HT-29 (cell line): ENCODE measurements around the gene TRANK1. TPM values are rescaled to one million over a fixed set of nuclear protein-coding genes. Genes with fewer than 3 reads are reported as not detected.
"Not testable (repeated sequence)": the region's sequence is repeated elsewhere in the genome, so short reads cannot be mapped to it uniquely, and the experiment has no call there.

Experiments
- DNase-seq: peaks from one replicate; pipeline ENCODE4 v3.0.0-alpha.2; 2015; ENCODE audit warnings: low spot score
- total RNA-seq: library from RNA; depleted of rRNA; stranded (reverse); fragments of >200 nt; shearing (Covaris generic); gene quantifications from 2 replicates; pipeline ENCODE4 v1.2.3, GENCODE V29; 2014

Gene TRANK1
- total RNA-seq, 1 experiment from 2014 or later: 6.4 TPM

DNA sequence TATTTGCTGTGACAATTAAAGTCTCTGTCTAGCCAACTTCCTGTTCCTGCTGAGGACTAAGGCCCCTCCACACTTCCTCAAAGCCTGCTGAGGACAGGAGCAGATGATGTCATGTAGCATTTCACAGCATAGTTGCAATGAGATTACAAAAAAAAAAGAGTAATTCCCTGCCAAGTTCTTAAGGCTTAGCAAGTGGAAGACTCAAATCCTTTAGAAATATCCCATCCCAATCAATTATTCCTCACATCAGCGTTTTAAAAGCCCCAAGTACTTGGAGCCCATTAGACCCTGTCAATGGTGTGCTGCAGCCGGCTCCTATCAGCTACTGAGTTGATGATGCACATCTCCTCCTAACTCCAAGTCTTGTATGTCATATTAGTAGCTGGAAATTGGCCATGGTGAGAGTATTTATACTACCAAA, 51.7 kb downstream of the TRANK1 start:
- no peak for DNase-seq

DNA sequence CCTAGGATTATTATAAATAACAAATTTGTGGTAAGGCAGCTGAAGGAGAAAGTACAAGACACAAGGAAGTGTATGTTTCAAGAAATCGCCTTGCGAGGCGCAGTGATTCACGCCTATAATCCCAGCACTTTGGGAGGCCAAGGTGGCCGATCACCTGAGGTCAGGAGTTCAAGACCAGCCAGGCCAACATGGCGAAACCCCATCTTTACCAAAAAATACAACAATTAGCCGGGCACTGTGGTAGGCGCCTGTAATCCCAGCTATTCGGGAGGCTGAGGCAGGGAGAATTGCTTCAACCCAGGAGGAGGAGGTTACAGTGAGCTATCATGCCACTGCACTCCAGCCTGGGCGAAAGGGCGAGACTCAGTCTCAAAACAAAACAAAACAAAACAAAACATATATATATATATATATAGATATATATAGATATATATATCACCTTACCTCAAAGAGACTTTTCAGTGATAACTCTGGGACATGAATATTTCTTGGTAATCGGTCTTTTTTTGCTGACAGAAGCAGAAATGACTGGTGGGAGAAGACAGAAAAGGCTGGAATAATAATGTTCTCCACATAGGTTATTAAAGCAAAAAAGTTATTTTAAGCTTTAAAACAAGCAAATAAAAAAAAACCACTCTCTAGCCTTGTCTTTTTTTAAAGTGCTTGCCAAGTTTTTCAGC, 52.3 kb downstream of the TRANK1 start:
- DNase-seq: no peak

- DNase-seq: no peak
These were observed 53.1 kb downstream of the TRANK1 start for GRCh38 chr3:36891701-36892160.

- DNase-seq: not testable (repeated sequence)
These were observed 53.8 kb downstream of the TRANK1 start for GRCh38 chr3:36891097-36891496.

- DNase-seq: no peak
These were observed 54.6 kb downstream of the TRANK1 start for GRCh38 chr3:36890261-36890660.

DNA sequence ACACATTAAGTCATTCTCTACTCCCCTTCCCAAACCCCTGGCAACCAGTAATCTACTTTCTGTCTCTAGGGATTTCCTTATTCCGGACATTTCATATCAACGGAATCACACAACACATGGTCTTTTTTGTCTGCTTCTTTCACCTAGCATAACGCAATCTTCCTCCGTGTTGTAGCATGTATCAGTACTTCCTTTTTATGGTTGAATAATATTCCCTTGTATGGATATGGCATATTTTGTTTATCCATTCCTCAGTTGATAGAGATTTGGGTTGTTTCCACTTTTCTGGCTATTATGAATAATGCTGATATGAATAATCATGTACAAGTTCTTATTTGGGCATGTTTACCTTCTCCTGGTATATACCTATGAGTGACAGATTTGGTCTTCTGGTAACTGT, 63.1 kb downstream of the TRANK1 start:
- DNase-seq: no peak

DNA sequence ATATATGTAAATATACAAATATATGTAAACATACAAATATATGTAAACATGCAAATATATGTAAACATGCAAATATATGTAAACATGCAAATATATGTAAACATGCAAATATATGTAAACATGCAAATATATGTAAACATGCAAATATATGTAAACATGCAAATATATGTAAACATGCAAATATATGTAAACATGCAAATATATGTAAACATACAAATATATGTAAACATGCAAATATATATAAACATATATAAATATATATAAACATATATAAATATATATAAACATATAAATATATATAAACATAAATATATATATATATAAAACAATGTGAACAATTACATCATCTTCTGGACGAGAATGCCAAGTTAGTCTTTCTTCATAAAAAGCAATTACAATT, 65.0 kb downstream of the TRANK1 start:
- not testable (repeated sequence) for DNase-seq

DNA sequence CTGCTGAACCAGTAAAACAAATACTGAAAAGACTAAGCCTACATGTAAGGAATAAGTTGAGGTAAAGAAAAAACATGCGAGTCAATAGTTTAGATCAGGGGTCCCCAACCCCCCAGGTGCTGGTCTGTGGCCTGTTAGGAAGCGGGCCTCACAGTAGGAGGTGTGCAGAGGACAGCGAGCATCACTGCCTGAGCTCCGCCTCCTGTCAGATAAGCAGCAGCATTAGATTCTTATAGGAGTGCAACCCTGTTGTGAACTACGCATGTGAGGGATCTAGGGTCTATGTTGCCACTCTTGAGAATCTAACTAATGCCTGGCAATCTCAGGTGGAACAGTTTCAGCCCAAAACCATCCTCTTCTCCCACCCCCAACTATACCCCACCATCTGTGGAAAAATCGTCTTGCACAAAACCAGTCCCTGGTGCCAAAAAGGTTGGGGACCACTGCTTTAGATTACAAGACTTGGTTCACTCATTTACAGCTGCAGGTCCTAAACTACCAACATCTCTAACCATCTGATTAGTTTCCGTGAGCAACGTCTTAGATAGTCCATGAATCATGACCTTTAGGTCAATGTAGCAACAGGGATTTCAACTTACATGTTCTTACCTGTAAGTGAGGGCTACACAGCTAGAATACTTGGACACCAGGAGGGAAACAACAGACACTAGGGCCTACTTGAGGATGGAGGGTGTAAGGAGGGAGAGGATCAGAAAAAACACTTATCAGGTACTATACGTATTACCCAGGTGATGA, 66.7 kb downstream of the TRANK1 start:
- no peak for DNase-seq

DNA sequence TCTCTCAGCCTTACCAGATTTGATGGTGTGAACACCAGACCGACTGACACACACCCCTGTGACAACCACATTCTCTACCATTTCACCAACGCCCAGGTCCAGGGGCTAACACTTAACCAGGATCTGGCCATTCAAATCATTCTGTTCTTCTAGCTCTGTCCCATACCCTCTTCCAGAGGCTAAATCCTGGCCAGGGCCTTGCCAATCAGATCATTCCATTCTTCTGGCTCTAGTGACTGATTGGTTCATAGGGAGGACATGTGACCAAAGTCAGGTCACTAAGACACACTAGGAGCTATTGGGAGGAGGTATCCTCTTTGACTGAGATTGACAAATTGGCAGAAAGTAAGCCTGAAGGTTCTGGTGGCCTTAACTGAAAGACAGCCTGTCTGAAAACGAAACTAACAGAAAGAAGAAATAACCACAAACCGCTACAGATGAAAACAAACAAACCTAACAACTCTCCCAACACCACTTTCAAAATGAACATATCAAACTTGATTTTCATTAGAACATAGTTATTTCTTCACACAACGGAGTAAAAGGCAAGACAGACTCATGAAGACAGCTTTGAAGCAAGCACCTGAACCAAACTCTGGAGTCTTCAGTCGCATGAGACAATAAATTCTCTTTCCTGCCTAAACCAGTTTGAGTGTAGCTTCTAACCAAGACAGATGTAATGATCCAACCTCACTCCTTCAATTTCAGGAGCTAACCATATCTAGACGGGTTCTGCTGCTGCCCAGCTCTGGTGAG, 68.5 kb downstream of the TRANK1 start:
- DNase-seq: no peak

GRCh38 chr3:36875397-36875796, 69.5 kb downstream of the TRANK1 start:
- DNase-seq: no peak

DNA sequence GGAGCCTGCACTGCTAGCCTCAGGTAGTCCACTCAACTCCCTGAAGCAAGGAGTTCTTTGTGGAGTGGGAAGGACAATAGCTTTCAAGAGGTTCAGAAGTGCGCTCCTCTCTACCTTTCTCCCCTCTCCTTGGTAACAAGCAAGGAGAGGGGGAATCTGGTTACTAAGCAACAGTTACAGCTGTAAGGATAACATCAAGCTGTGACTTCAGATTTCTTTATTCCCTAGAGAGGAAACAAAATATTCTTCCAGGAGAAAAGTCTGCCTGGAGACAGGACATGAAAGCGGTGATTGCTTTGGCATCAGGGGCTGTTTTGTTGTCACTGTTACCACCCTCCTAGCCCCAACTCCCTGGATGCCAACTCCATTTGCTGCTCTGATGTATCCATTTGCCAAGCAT, 70.4 kb downstream of the TRANK1 start:
- no peak for DNase-seq

GRCh38 chr3:36871379-36872126, 73.3 kb downstream of the TRANK1 start:
- no peak for DNase-seq

DNA sequence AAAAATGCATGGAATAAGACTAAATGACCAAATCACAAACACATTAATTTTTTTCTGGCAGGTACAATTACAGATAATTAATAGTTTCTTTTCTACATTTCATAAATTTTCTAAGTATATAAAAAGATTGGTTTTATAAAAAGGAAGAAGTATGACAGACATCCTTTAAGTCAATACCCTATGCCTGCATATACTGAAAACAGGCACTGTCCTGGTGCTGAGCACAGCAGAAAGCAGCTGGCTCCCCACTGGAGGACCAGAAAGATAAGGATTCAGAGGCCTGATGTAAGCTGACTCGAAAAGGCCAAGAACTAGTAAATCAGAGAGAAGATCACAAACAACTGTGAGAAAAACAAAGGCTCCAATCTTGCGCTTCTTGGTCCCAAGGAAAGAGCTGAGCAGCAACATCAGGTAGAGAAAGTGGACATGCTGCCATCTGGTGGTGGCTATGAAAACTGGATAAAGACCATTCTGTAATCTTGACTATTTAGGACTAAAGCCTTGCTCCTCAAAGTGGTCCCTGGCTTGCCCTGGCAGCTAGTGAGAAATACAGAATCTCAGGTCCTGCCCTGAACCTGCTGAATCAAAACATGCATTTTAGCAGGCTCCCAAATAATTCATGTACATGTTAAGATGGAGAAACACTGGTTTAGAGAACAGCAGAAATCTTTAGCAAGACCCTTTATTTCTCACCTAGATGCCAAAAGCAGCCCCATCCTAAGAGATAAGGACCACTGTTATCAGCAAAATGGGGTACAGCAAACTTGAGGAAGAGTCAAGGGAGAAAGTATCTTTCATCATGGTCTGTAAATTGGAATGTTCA, 76.0 kb downstream of the TRANK1 start:
- DNase-seq: peak; percentile 45

GRCh38 chr3:36867810-36868209, 77.0 kb downstream of the TRANK1 start:
- no peak for DNase-seq

- DNase-seq: no peak
These were observed 78.5 kb downstream of the TRANK1 start for GRCh38 chr3:36866368-36866767.

- no peak for DNase-seq
These were observed 80.4 kb downstream of the TRANK1 start for GRCh38 chr3:36864180-36865053.

DNA sequence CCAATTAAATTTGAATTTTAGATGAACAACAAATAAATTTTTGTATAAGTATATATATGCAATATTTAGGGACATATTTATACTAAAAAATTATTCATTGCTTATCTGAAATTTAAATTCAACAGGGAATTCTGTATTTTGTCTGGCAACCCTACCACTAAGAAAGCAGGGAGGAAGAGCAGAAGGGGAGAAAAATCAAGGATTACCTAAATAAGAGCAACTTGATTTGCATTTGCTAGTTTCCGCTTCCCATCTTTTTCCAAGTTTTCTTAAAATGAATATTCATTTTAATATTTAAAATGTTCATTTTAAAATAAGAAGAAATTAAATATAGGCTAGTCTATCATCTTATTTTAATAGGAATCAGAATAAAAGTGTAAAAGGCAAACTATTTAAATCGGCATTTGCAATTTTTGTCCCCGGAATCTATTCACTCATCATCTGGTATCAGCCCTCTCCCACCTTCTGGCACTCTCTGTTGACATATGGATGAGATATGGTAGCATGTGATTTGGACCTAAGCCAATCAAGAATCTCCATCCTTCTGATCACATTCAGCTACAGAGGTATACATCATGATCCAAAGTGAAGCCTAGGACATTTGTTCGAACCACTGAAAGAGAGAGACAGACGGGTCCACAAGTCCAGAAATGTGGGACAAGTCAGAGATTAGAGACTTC, 82.6 kb downstream of the TRANK1 start:
- DNase-seq: no peak

DNA sequence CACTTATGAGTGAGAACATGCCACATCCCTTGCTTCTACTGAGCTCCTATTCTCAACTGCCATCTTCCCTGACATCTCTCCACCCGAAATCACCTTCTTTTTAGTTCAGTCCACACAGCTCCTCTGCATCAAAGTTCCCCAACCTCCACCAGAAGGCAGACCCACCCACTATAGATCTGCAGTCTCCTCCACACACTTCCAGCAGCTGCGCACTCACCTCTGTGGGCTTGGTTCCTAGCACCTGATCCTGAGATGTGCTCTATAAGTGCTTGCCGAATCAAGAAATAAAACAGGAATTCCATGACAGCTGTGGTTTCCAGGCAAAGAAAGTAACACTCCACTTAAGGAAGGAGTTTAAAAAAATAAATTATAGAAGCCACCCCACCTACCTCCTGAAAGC, 85.4 kb downstream of the TRANK1 start:
- DNase-seq: no peak

DNA sequence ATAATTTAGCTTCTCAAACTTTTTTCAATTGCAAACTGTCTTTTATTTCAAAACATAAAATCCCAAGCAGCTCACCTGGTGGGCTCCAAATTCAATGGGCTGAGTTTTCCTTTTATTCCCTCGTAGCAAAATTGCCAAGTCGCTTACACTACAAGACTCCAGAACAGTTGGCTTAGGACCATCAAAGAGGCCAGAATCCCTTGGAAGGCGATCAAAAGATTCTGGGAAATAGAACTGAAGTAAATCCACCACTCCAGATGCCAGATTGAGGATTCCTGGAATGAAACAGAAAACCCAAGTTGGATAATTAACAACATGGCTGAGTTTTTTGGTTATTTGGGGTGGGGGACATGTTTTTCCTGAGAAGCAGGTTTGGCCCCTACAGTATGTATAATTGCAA, 92.8 kb downstream of the TRANK1 start:
- no peak for DNase-seq
